Adrenal gland (tissue), 12 donors: Measurements from ENCODE around the gene TPR. TPM values are rescaled to one million over a fixed set of nuclear protein-coding genes. Genes with fewer than 3 reads are reported as not detected.

Source experiments
- DNase-seq, 7 donors: peaks; one replicate each; pipeline ENCODE4 v3.0.0-alpha.2; 2019 to 2020
- H3K27ac ChIP-seq, 5 donors: fragments of 200-600 bp; sonication (generic) in 4 of 5; 1 replicate in 3 of 5; 2 replicates in 2 of 5; pipeline versions ENCODE4 v1.5.1 to v1.8.0; 2016 to 2020; ENCODE audit warnings: mild to moderate bottlenecking in 1 of 5
- H3K27me3 ChIP-seq: fragments of 200-600 bp; 2 replicates; pipeline ENCODE4 v1.8.0; 2021
- H3K36me3 ChIP-seq, 2 donors: fragments of 200-600 bp; replicated peaks in 1 of 2; 1 replicate in 1 of 2; 2 replicates in 1 of 2; pipeline versions ENCODE4 v1.5.1 to v1.8.0; 2018 to 2022
- H3K4me1 ChIP-seq, 2 donors: fragments of 200-600 bp; replicated peaks in 1 of 2; 1 replicate in 1 of 2; 2 replicates in 1 of 2; pipeline versions ENCODE4 v1.5.1 to v1.8.0; 2018 to 2021
- H3K4me3 ChIP-seq, 4 donors: fragments of 200-600 bp; sonication (generic) in 3 of 4; one replicate each; pipeline ENCODE4 v1.5.1; 2016 to 2018
- H3K9me3 ChIP-seq, 3 donors: fragments of 200-600 bp; sonication (generic) in 1 of 3; replicated peaks in 1 of 3; 1 replicate in 2 of 3; 2 replicates in 1 of 3; pipeline versions ENCODE4 v1.5.1 to v1.8.0; 2016 to 2021
- CTCF ChIP-seq, 6 experiments: fragments of 450-650 bp in 4 of 6; fragments of 200-600 bp in 2 of 6; sonication (generic) in 1 of 6; IDR thresholded peaks; 1 replicate in 5 of 6; 2 replicates in 1 of 6; pipeline versions ENCODE4 v1.5.1 to v1.8.0; 2016 to 2021; ENCODE audit warnings: antibody characterized with exemption in 6 of 6, mild to moderate bottlenecking in 2 of 6, moderate library complexity in 1 of 6
- POLR2A ChIP-seq, 2 donors: fragments of 450-650 bp; IDR thresholded peaks; one replicate each; pipeline ENCODE4 v1.6.1; 2017; ENCODE audit warnings: antibody characterized with exemption in 2 of 2, mild to moderate bottlenecking in 2 of 2, moderate library complexity in 1 of 2
- WGBS, 4 donors: extraction: QIAGEN DNeasy Blood & Tissue Kit in 2 of 4; methylation state at CpG; one replicate each; pipeline versions ENCODE4 v1.1.5 to v1.1.7; 2013 to 2017; 5-methylcytosine and 5-hydroxymethylcytosine counted together
- intact Hi-C, 2 donors: fragments of 100-400 bp; cut with DNase I; formaldehyde crosslinking; loops; one replicate each; pipeline versions ENCODE4 v1.14.1 to v1.15.0; 2022 to 2023
- polyA plus RNA-seq, 3 donors: library from polyadenylated mRNA; stranded (reverse); fragments of 200-250 nt in 2 of 3; fragments of 350-450 nt in 1 of 3; fragmentation: Illumina TruSeq in 1 of 3; extraction: RNeasy Lipid Tissue Mini Kit (QIAGEN cat#74804) in 1 of 3; gene quantifications; one replicate each; pipeline ENCODE4 v1.2.3, GENCODE V29; 2013 to 2014
- total RNA-seq, 9 donors: library from RNA; depleted of rRNA in 4 of 9; stranded (reverse); fragments of >200 nt in 4 of 9; fragments of 120-200 nt in 1 of 9; fragmentation: NEBNext Ultra II Directional in 1 of 9; extraction: Animal tissue kit (Norgen Biotek cat#: 25700) in 1 of 9; gene quantifications; one replicate each; pipeline versions ENCODE4 v1.1.0 to v1.2.4, GENCODE V29; 2013 to 2023
- donor health status: healthy with polysubstance abuse.
- donor health status: Bipolar disorder and iron deficiency.
- donor health status: DM: yes; HTN: yes; CAD: no.
- donor health status: DM: no; HTN: no; CAD: no.
- donor health status: DM: no; HTN: no; CAD: no.
- donor health status: DM: yes; HTN: yes; CAD: no.

TPR gene
- total and polyA plus RNA-seq, 12 donors = 24.2 to 99.2 (median 57.0) TPM

GRCh38 chr1:186283374-186283773 lies 91.7 kb downstream of the TPR start:
- WGBS, 4 donors = 55 to 74% (median 63%) methylated on average over 3 of the region's 3 CpGs

GRCh38 chr1:186282466-186282865 lies 92.6 kb downstream of the TPR start:
- no peaks in the 10 kb centered on the region for H3K36me3 ChIP-seq
- H3K9me3 ChIP-seq = peaks cover 0 to 5% (median 0%) of the 10 kb centered on the region in 3 donors
- no peak overlapping the region for H3K27ac ChIP-seq
- H3K4me3 ChIP-seq = no peak overlapping the region
- no peak for DNase-seq
- intact Hi-C loops = no loop called here
- H3K4me1 ChIP-seq = no peaks in the 10 kb centered on the region
- H3K27me3 ChIP-seq = no peaks in the 10 kb centered on the region
- WGBS, 4 donors = 68 to 79% (median 72%) methylated on average over 8 of the region's 8 CpGs
- TF ChIP-seq POLR2A (IDR thresholded peaks at IDR 0.05) = no peak
- no peak for TF ChIP-seq CTCF (IDR thresholded peaks at IDR 0.05)

More at GRCh38 chr1:186283374-186283773, 91.7 kb downstream of the TPR start:
- no peak for DNase-seq
- H3K9me3 ChIP-seq = peaks cover 0 to 5% (median 0%) of the 10 kb centered on the region in 3 donors
- no peaks in the 10 kb centered on the region for H3K27me3 ChIP-seq
- H3K27ac ChIP-seq = no peak overlapping the region
- H3K36me3 ChIP-seq = no peaks in the 10 kb centered on the region
- H3K4me1 ChIP-seq = no peaks in the 10 kb centered on the region
- TF ChIP-seq POLR2A (IDR thresholded peaks at IDR 0.05) = no peak
- TF ChIP-seq CTCF (IDR thresholded peaks at IDR 0.05) = no peak
- intact Hi-C loops = no loop called here
- H3K4me3 ChIP-seq = no peak overlapping the region

GRCh38 chr1:186275822-186276221 lies 99.2 kb downstream of the TPR start:
- TF ChIP-seq POLR2A (IDR thresholded peaks at IDR 0.05) (no peak), CTCF (IDR thresholded peaks at IDR 0.05) (no peak)
- Histone ChIP-seq H3K36me3 (no peaks in the 10 kb centered on the region), H3K9me3 (no peaks in the 10 kb centered on the region), H3K27ac (no peak overlapping the region), H3K27me3 (no peaks in the 10 kb centered on the region), H3K4me3 (no peak overlapping the region), H3K4me1 (no peaks in the 10 kb centered on the region)
- DNase-seq = no peak
- intact Hi-C loops = no loop called here
- WGBS, 4 donors = 77 to 86% (median 84%) methylated on average over 2 of the region's 2 CpGs

- no peak for TF ChIP-seq CTCF (IDR thresholded peaks at IDR 0.05)
- TF ChIP-seq POLR2A (IDR thresholded peaks at IDR 0.05) = no peak
- DNase-seq = no peak
- Histone ChIP-seq H3K9me3 (no peaks in the 10 kb centered on the region), H3K4me3 (no peak overlapping the region), H3K4me1 (no peaks in the 10 kb centered on the region), H3K27ac (no peak overlapping the region), H3K36me3 (no peaks in the 10 kb centered on the region), H3K27me3 (no peaks in the 10 kb centered on the region)
- WGBS, 4 donors = 21 to 40% (median 29%) methylated on average over 1 of the region's 1 CpG
- intact Hi-C loops = no loop called here
These were observed 102.6 kb downstream of the TPR start for GRCh38 chr1:186272486-186272885.
